H1 (cell line): ENCODE data around the gene MOB1B. TPM values are rescaled to one million over a fixed set of nuclear protein-coding genes. Genes with fewer than 3 reads are reported as not detected.

Source experiments
- CTCF ChIA-PET: fragments of 300-600 bp; sonication (Branson Sonifier 250); formaldehyde crosslinking; loops from one replicate; lab custom pipeline; 2021; ENCODE audit not compliant: partially characterized antibody; lab: Charles Lee
- POLR2A ChIA-PET: fragments of 300-600 bp; sonication (Branson Sonifier 250); formaldehyde crosslinking; loops from one replicate; lab custom pipeline; 2021; ENCODE audit warnings: inconsistent platforms; ENCODE audit not compliant: partially characterized antibody; lab: Charles Lee
- DNase-seq, 2 experiments: peaks; one replicate each; pipeline versions ENCODE4 v3.0.0 to v3.0.0-alpha.2; 2010 to 2022; ENCODE audit warnings: low spot score in 2 of 2, low read depth in 1 of 2, mixed read lengths in 1 of 2
- FAIRE-seq: peaks from 2 replicates; lab custom pipeline; 2011; peaks lifted over from hg19 to GRCh38; lab: Jason Lieb, UNC
- H2AFZ ChIP-seq: 2 replicates; pipeline ENCODE4 v1.8.1; 2012; ENCODE audit warnings: low read length, inconsistent platforms
- H2AK5ac ChIP-seq: 2 replicates; pipeline ENCODE4 v1.6.1; 2013; ENCODE audit warnings: low read depth, low read length
- H2BK120ac ChIP-seq: replicated peaks from 2 replicates; pipeline ENCODE3; 2013; ENCODE audit warnings: low read depth, low read length, inconsistent platforms
- H2BK12ac ChIP-seq: 2 replicates; pipeline ENCODE4 v1.6.1; 2013; ENCODE audit warnings: low read depth, low read length
- H2BK15ac ChIP-seq: 2 replicates; pipeline ENCODE4 v1.6.1; 2013; ENCODE audit warnings: low read length
- H2BK20ac ChIP-seq: 2 replicates; pipeline ENCODE4 v1.6.1; 2013; ENCODE audit warnings: low read length
- H2BK5ac ChIP-seq: 2 replicates; pipeline ENCODE4 v1.6.1; 2013; ENCODE audit warnings: low read depth, low read length
- H3K14ac ChIP-seq: 2 replicates; pipeline ENCODE4 v1.6.1; 2013; ENCODE audit warnings: inconsistent platforms; ENCODE audit not compliant: insufficient read length
- H3K18ac ChIP-seq: 2 replicates; pipeline ENCODE4 v1.6.1; 2013; ENCODE audit warnings: low read length; ENCODE audit errors: extremely low read depth
- H3K23ac ChIP-seq: 2 replicates; pipeline ENCODE4 v1.6.1; 2013; ENCODE audit warnings: inconsistent platforms; ENCODE audit not compliant: insufficient read length
- H3K23me2 ChIP-seq: 2 replicates; pipeline ENCODE4 v1.6.1; 2013; ENCODE audit warnings: low read depth, low read length
- H3K27ac ChIP-seq: 2 replicates; pipeline ENCODE4 v1.6.1; 2011; ENCODE audit warnings: low read depth, low read length, inconsistent platforms
- H3K27me3 ChIP-seq, 4 experiments: replicated peaks in 1 of 4; 1 replicate in 1 of 4; 2 replicates in 3 of 4; pipeline versions ENCODE4 v1.6.1 to v1.8.1; 2011 to 2013; ENCODE audit warnings: low read length in 3 of 4, mild to moderate bottlenecking in 3 of 4, inconsistent platforms in 2 of 4, mixed read lengths in 2 of 4, moderate library complexity in 1 of 4; ENCODE audit not compliant: control insufficient read depth in 3 of 4, insufficient read depth in 3 of 4; ENCODE audit errors: extremely low read depth in 1 of 4
- H3K36me3 ChIP-seq, 4 experiments: 2 replicates each; pipeline versions ENCODE4 v1.6.1 to v1.8.1; 2011 to 2013; ENCODE audit warnings: mild to moderate bottlenecking in 4 of 4, low read length in 3 of 4, moderate library complexity in 2 of 4, control low read depth in 1 of 4, inconsistent platforms in 1 of 4; ENCODE audit not compliant: insufficient read depth in 4 of 4, control insufficient read depth in 2 of 4
- H3K4ac ChIP-seq: replicated peaks from 2 replicates; pipeline ENCODE3; 2013; ENCODE audit warnings: low read length, low read depth, mixed read lengths, inconsistent platforms; ENCODE audit not compliant: insufficient read length
- H3K4me1 ChIP-seq, 4 experiments: replicated peaks in 1 of 4; 1 replicate in 1 of 4; 2 replicates in 3 of 4; pipeline versions ENCODE4 v1.6.1 to v1.8.1; 2011 to 2013; ENCODE audit warnings: low read length in 3 of 4, inconsistent platforms in 2 of 4, mixed read lengths in 1 of 4; ENCODE audit not compliant: insufficient read depth in 4 of 4, control insufficient read depth in 3 of 4
- H3K4me2 ChIP-seq, 2 experiments: 2 replicates each; pipeline versions ENCODE4 v1.6.1 to v1.8.1; 2011 to 2013; ENCODE audit warnings: low read depth in 2 of 2, low read length in 2 of 2, control low read depth in 1 of 2, inconsistent platforms in 1 of 2, mild to moderate bottlenecking in 1 of 2; ENCODE audit not compliant: insufficient read depth in 1 of 2
- H3K4me3 ChIP-seq, 4 experiments: fragments of 200-600, 300-600 bp in 1 of 4; sonication (generic), shearing (Covaris generic), sonication (Bioruptor Twin) in 1 of 4; 2 replicates each; pipeline versions ENCODE4 v1.5.1 to v1.8.1; 2011 to 2016; ENCODE audit warnings: low read length in 4 of 4, low read depth in 3 of 4, control low read depth in 2 of 4, inconsistent platforms in 2 of 4, mild to moderate bottlenecking in 2 of 4, mixed read lengths in 1 of 4, moderate library complexity in 1 of 4; ENCODE audit not compliant: insufficient read depth in 2 of 4; ENCODE audit errors: extremely low read depth in 1 of 4
- H3K56ac ChIP-seq: replicated peaks from 2 replicates; pipeline ENCODE3; 2013; ENCODE audit warnings: low read depth, mild to moderate bottlenecking, mixed read lengths, low read length, inconsistent platforms; ENCODE audit not compliant: insufficient read length
- H3K79me1 ChIP-seq: 2 replicates; pipeline ENCODE4 v1.6.1; 2013; ENCODE audit warnings: low read depth, low read length, control low read depth
- H3K79me2 ChIP-seq, 2 experiments: 2 replicates each; pipeline versions ENCODE4 v1.6.1 to v1.8.1; 2012 to 2013; ENCODE audit warnings: low read length in 2 of 2, mild to moderate bottlenecking in 2 of 2, inconsistent platforms in 1 of 2; ENCODE audit not compliant: insufficient read depth in 2 of 2, control insufficient read depth in 1 of 2
- H3K9ac ChIP-seq, 4 experiments: replicated peaks in 1 of 4; 1 replicate in 1 of 4; 2 replicates in 3 of 4; pipeline versions ENCODE4 v1.6.1 to v1.8.1; 2011 to 2013; ENCODE audit warnings: low read depth in 3 of 4, low read length in 3 of 4, control low read depth in 2 of 4, mild to moderate bottlenecking in 2 of 4, moderate library complexity in 2 of 4, inconsistent platforms in 1 of 4; ENCODE audit errors: extremely low read depth in 1 of 4
- H3K9me3 ChIP-seq, 2 experiments: 2 replicates each; pipeline versions ENCODE4 v1.6.1 to v1.8.1; 2012 to 2013; ENCODE audit warnings: mild to moderate bottlenecking in 2 of 2, moderate library complexity in 2 of 2, control low read depth in 1 of 2, inconsistent platforms in 1 of 2, low read depth in 1 of 2, low read length in 1 of 2, mixed read lengths in 1 of 2; ENCODE audit not compliant: insufficient read depth in 2 of 2
- H4K20me1 ChIP-seq, 2 experiments: replicated peaks in 1 of 2; 2 replicates each; pipeline versions ENCODE3 to v1.8.1; 2011 to 2013; ENCODE audit warnings: inconsistent platforms in 2 of 2, low read length in 2 of 2, mild to moderate bottlenecking in 1 of 2; ENCODE audit not compliant: insufficient read depth in 2 of 2, control insufficient read depth in 1 of 2
- H4K5ac ChIP-seq: 2 replicates; pipeline ENCODE4 v1.6.1; 2013; ENCODE audit warnings: low read length, low read depth, mixed read lengths, inconsistent platforms; ENCODE audit not compliant: insufficient read length
- H4K8ac ChIP-seq: 2 replicates; pipeline ENCODE4 v1.8.0; 2013; ENCODE audit warnings: mild to moderate bottlenecking, moderate library complexity, low read length, inconsistent platforms; ENCODE audit not compliant: insufficient read depth; ENCODE audit errors: extremely low read depth
- H4K91ac ChIP-seq: replicated peaks from 2 replicates; pipeline ENCODE3; 2013; ENCODE audit warnings: low read length, mixed read lengths, inconsistent platforms; ENCODE audit not compliant: insufficient read length
- KDM4A ChIP-seq: IDR thresholded peaks from one replicate; pipeline ENCODE4 v1.7.1; 2012; ENCODE audit warnings: low read depth, mild to moderate bottlenecking, moderate library complexity, low read length, inconsistent platforms; ENCODE audit not compliant: severe bottlenecking
- SP2 ChIP-seq: IDR thresholded peaks from 2 replicates; pipeline ENCODE4 v1.6.1; 2012; ENCODE audit warnings: mild to moderate bottlenecking, low read length, inconsistent platforms
- TAF1 ChIP-seq: IDR thresholded peaks from 2 replicates; pipeline ENCODE4 v1.6.1; 2011; ENCODE audit warnings: mild to moderate bottlenecking, low read depth, low read length
- WGBS, 2 experiments: shearing (Covaris generic) in 1 of 2; methylation state at CpG; one replicate each; pipeline versions ENCODE4 v1.1.6 to v1.1.7; 2013 to 2015; ENCODE audit warnings: low lambda C conversion rate in 2 of 2, mixed read lengths in 2 of 2, inconsistent platforms in 1 of 2, low coverage in 1 of 2, missing lambda C conversion rate in 1 of 2; ENCODE audit not compliant: insufficient replicate concordance in 2 of 2, insufficient coverage in 1 of 2, insufficient read length in 1 of 2; ENCODE audit errors: extremely low coverage in 1 of 2, missing lambda C conversion rate in 1 of 2; 5-methylcytosine and 5-hydroxymethylcytosine counted together
- polyA plus RNA-seq, 7 experiments: library from polyadenylated mRNA; depleted of rRNA in 3 of 7; stranded (reverse) in 5 of 7; unstranded in 2 of 7; fragments of >200 nt in 5 of 7; fragments of 200-250 nt in 2 of 7; gene quantifications; 1 replicate in 5 of 7; 2 replicates in 1 of 7; 4 replicates in 1 of 7; pipeline versions ENCODE4 v1.2.1 to v1.2.3, GENCODE V29; 2011 to 2013; ENCODE audit warnings: missing spikeins in 2 of 7, mixed read lengths in 2 of 7
- total RNA-seq: library from RNA; stranded (reverse); fragmentation: NEBNext Ultra II Directional; extraction: Animal tissue kit (Norgen Biotek cat#: 25700); gene quantifications from 2 replicates; pipeline ENCODE4 v1.2.1, GENCODE V29; 2021

The MOB1B gene
- total and polyA plus RNA-seq, 2 of the 8 experiments (the other 6 are each of a cell fraction or from before 2014, with no cell fraction given): 3.8 to 33.5 TPM

DNA sequence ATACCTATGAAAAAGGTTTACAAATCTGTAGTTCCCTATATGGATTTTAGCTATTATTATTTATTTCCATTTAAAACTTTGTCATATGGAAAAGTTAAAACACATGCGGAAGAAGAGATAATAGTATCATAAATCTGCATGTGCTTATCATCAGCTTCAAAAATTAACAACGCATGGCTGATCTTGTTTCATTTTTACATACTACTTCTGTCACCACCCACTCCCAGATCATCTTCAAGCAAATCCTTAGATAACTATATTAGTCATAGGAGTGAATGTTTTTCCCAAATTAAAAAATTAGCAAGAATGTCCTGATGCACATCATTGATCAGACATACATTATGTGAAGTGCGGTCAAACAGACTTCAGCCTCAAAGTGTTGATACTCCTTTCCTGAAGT, 24.6 kb upstream of the MOB1B start:
- Histone ChIP-seq H3K56ac (no peak overlapping the region), H2BK15ac (no peak overlapping the region), H3K18ac (no peak overlapping the region), H3K23me2 (no peaks in the 10 kb centered on the region), H4K5ac (no peak overlapping the region), H3K23ac (no peak overlapping the region), H2BK5ac (no peak overlapping the region), H2BK12ac (no peak overlapping the region), H2AK5ac (no peak overlapping the region), H4K91ac (no peak overlapping the region), H3K9ac (no peak overlapping the region), H3K4me2 (no peak overlapping the region), H3K4ac (no peak overlapping the region), H3K4me1 (no peaks in the 10 kb centered on the region), H3K14ac (no peak overlapping the region), H4K8ac (no peak overlapping the region), H3K27me3 (no peaks in the 10 kb centered on the region; a peak in 1 of 7 replicates), H3K79me2 (no peaks in the 10 kb centered on the region), H3K9me3 (no peaks in the 10 kb centered on the region), H3K79me1 (no peaks in the 10 kb centered on the region), H3K36me3 (no peaks in the 10 kb centered on the region), H4K20me1 (no peaks in the 10 kb centered on the region), H2AFZ (no peak overlapping the region), H3K4me3 (no peak overlapping the region), H3K27ac (no peak overlapping the region), H2BK120ac (no peak overlapping the region), H2BK20ac (no peak overlapping the region)
- ChIA-PET POLR2A (no interaction called here), CTCF (interaction anchor here (1.3 kb wide), 1 partner anchor 39 kb away, joined by 3 read pairs; no protein-coding TSS in a partner anchor)
- DNase-seq (no peak), FAIRE-seq (no peak)
- WGBS, 2 experiments: 96% methylated on average over 3 of the region's 3 CpGs; no CpG with 5 or more reads in 1 of the 2 experiments
- TF ChIP-seq KDM4A (no peak), TAF1 (no peak), SP2 (no peak)
